Smooth muscle cell of bladder (primary cell): ENCODE measurements around the gene NIPA2. TPM values are rescaled to one million over a fixed set of nuclear protein-coding genes. Genes with fewer than 3 reads are reported as not detected.

ENCODE experiments used
- total RNA-seq: library from RNA; depleted of rRNA; stranded (reverse); fragments of >200 nt; gene quantifications from 2 replicates; pipeline ENCODE4 v1.2.3, GENCODE V29; 2014

NIPA2 gene
- total RNA-seq: 54.9 and 65.5 TPM in 2 replicates

GRCh38 chr15:22838292-22839042 lies at the start of gene NIPA2:
NIPA2 (plus strand) TSS chr15:22838666; CDS start chr15:22851732, 13,066 bp downstream.

Other genes with a start within 250 kb of the NIPA2 start
- gene NIPA1, start 52.0 kb upstream of the NIPA2 start, total RNA-seq: 16.6 and 21.8 TPM in 2 replicates
- 82.9 and 84.5 TPM in 2 replicates for gene CYFIP1, start 141.7 kb downstream of the NIPA2 start, total RNA-seq
- 17.8 and 26.2 TPM in 2 replicates for gene TUBGCP5, start 200.9 kb downstream of the NIPA2 start, total RNA-seq